Measurements from ENCODE around the gene USE1.

DNA sequence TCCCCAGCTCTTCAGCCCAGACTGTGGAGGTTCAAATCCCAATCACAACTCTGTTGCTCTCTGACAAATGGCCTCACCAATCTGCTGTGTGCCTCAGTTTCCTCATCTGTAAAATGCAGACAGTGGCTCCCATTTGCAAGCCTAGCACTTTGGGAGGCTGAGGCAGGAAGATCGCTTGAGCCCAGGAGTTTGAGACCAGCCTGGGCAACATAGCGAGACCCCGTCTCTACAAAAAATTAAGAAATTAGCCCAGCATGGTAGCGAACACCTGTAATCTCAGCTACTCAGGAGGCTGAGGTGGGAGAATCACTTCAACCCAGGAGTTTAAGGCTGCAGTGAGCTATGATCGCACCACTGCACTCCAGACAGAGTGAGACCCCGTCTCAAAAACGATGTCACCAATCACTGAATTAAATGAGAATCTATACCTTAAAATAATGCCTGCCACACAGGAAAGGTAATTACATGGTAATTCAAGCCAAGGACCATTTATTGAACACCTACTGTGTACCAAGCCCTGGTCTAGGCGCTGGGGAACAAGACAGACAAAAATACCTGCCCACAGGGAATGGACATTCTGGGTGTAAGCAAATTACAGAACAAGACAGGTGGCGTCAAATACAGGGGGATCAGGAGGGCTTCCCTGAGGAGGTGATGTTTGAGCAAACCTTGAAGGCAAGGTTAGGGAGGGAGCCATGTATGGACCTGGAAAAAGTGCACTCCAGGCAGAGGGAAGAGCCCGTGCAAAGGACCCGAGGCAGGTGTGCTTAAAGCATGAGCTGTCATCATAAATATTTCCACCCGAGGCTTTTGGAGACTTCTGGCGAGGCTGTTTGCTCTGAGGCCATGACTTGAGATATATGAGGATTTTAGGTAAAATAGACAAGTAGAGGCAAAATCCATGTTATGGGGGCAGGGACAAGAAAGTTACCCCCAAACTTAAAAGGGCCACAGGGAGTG is 22.9 kb downstream of the USE1 start:
- TF ChIP-seq CTCF (IDR thresholded peaks at IDR 0.05): no peak
- TF ChIP-seq POLR2A (IDR thresholded peaks at IDR 0.05): no peak

All from prostate gland (tissue), 2 donors.